Measurements from ENCODE around the gene GALNT18. TPM values are rescaled to one million over a fixed set of nuclear protein-coding genes. Genes with fewer than 3 reads are reported as not detected.

Gene GALNT18
- total and polyA plus RNA-seq, 2 donors (not counting 3 experiments of a cell fraction or from before 2014, with no cell fraction given): 0.17 to 0.18 TPM

DNA sequence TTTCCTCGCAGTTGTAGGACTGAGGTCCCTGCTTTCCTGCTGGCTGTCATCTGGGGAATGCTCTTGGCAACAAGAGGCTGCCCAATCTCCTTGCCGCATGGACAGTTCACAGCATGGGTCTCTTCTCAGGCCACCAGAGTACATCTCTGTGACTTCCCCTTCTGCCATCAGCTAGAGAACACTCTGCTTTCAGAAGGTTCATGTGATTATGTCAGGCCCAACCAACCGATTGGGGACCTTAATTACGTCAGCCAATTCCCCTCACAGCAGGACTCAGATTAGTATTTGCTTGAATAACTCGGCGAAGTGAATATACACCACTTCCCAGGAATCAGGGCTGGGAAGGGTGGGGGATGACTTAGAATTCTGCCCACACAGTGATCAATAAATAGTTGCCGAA is 206.8 kb downstream of the GALNT18 start:
- Histone ChIP-seq H3K36me3 (ENCODE audit: control insufficient read depth in 2 of 2, extremely low read depth in 1 of 2, insufficient read depth in 2 of 2, low read length in 2 of 2) (no peaks in the 10 kb centered on the region), H3K9ac (replicated peaks; ENCODE audit: extremely low read depth, insufficient read depth, low read length) (no peak overlapping the region), H3K4me1 (ENCODE audit: control insufficient read depth, extremely low read depth, insufficient read depth, low read length) (no peaks in the 10 kb centered on the region), H3K27ac (ENCODE audit: insufficient read depth, low read depth, low read length) (no peak overlapping the region), H2AFZ (ENCODE audit: low read depth, low read length) (no peak overlapping the region), H3K79me2 (ENCODE audit: control insufficient read depth, insufficient read depth, low read length) (no peaks in the 10 kb centered on the region), H4K20me1 (replicated peaks; ENCODE audit: control insufficient read depth, extremely low read depth, insufficient read depth, low read length) (no peaks in the 10 kb centered on the region), H3K4me2 (ENCODE audit: insufficient read depth, low read length) (no peak overlapping the region), H3K4me3 (replicated peaks in 1 of 3; ENCODE audit: insufficient read depth in 1 of 3, low read depth in 1 of 3, low read length in 3 of 3) (no peak overlapping the region), H3K27me3 (ENCODE audit: control insufficient read depth in 2 of 2, insufficient read depth in 2 of 2, low read length in 2 of 2) (no peaks in the 10 kb centered on the region), H3K9me1 (replicated peaks; ENCODE audit: control insufficient read depth, extremely low read depth, insufficient read depth, low read length) (no peaks in the 10 kb centered on the region), H3K9me3 (replicated peaks; ENCODE audit: control insufficient read depth, insufficient read depth, low read length) (no peaks in the 10 kb centered on the region)
- FAIRE-seq: no peak
- intact Hi-C loops (cut with micrococcal nuclease): no loop called here
- dilution Hi-C loops (cut with MboI; ENCODE audit: extremely low pct_ligation_motif_present, low sequenced_read_pairs): no loop called here
- no peak for DNase-seq (ENCODE audit: low read depth, low spot score)
- BruUV-seq (replicated peaks): no TSS peak
- TF ChIP-seq POLR2A (IDR thresholded peaks at IDR 0.05; ENCODE audit: low read depth, low read length) (no peak), FOS (IDR thresholded peaks at IDR 0.05; ENCODE audit: borderline replicate concordance, insufficient read depth, low read length) (no peak), MAX (IDR thresholded peaks at IDR 0.05; ENCODE audit: insufficient read depth, insufficient read length) (no peak), MYC (IDR thresholded peaks at IDR 0.05; ENCODE audit: low read depth, low read length) (no peak), GATA2 (IDR thresholded peaks at IDR 0.05; ENCODE audit: insufficient read depth, insufficient read length, low read depth, low read length) (no peak), JUN (IDR thresholded peaks at IDR 0.05; ENCODE audit: borderline replicate concordance, insufficient read depth, insufficient read length, low read depth) (no peak), POLR2AphosphoS5 (IDR thresholded peaks at IDR 0.05; ENCODE audit: insufficient read depth, low read depth, low read length) (no peak), EZH2 (IDR thresholded peaks at IDR 0.05; ENCODE audit: borderline replicate concordance, low read depth, low read length, severe bottlenecking) (no peak)
- TF ChIP-seq, protein P1, sequence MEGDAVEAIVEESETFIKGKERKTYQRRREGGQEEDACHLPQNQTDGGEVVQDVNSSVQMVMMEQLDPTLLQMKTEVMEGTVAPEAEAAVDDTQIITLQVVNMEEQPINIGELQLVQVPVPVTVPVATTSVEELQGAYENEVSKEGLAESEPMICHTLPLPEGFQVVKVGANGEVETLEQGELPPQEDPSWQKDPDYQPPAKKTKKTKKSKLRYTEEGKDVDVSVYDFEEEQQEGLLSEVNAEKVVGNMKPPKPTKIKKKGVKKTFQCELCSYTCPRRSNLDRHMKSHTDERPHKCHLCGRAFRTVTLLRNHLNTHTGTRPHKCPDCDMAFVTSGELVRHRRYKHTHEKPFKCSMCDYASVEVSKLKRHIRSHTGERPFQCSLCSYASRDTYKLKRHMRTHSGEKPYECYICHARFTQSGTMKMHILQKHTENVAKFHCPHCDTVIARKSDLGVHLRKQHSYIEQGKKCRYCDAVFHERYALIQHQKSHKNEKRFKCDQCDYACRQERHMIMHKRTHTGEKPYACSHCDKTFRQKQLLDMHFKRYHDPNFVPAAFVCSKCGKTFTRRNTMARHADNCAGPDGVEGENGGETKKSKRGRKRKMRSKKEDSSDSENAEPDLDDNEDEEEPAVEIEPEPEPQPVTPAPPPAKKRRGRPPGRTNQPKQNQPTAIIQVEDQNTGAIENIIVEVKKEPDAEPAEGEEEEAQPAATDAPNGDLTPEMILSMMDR (IDR thresholded peaks at IDR 0.05; ENCODE audit: extremely low read depth in 1 of 2, insufficient read depth in 1 of 2, low read depth in 1 of 2, low read length in 2 of 2): no peak
- CTCF ChIA-PET: no interaction called here
- POLR2A ChIA-PET: no interaction called here

Measured in endothelial cell of umbilical vein (primary cell).